Hematopoietic multipotent progenitor cell treated with erythropoietin and hydrocortisone succinate and interleukin-3 and kit ligand, for 8 days (in vitro differentiated cells): ENCODE measurements around the gene OR10K2.
"Not testable (repeated sequence)": the region's sequence is repeated elsewhere in the genome, so short reads cannot be mapped to it uniquely, and the experiment has no call there.

ENCODE experiments used
- DNase-seq: peaks from one replicate; pipeline ENCODE4 v3.0.0-alpha.2; 2015

Gene OR10K2

GRCh38 chr1:158426137-158426536 lies at the start of gene OR10K2:
OR10K2 (minus strand) TSS chr1:158426237; CDS start chr1:158420866, 5,371 bp downstream.
- no peak for DNase-seq

DNA sequence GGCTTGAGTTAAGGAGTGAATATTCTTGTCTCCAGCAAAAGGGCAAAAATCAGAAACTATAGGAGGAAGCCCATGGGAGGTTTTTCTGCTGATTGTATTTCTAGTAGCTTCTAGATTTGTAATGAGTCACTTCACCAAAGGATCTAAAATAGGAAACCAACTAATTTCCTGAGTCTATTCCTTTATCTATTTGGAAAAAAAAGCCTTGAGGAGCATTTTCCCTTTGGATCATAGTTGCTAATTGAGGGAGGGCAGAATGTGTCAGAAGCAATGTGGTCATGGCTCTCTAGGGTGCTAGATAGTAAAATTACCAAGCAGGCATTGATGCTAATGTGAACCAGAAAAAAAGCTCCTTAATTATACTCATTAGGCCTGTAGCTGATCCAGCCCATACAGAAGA lies 45.9 kb upstream of the OR10K2 start, which contains the start of gene OR10R2:
TSS of gene OR10R2 (plus strand) at position 301 of the 400 bp plus-strand sequence. CDS start 106 bp downstream, outside the sequence.
- no peak for DNase-seq

GRCh38 chr1:158461534-158461933 lies 35.5 kb upstream of the OR10K2 start, which contains the start of gene OR10K1:
OR10K1 (plus strand) TSS chr1:158461834; CDS start chr1:158465562, 3,728 bp downstream.
- DNase-seq, result no peak

- DNase-seq, result no peak
These were observed 32.2 kb upstream of the OR10K2 start for GRCh38 chr1:158458263-158458662.

GRCh38 chr1:158457246-158457645 lies 31.2 kb upstream of the OR10K2 start:
- DNase-seq, result no peak

GRCh38 chr1:158454537-158454936 lies 28.5 kb upstream of the OR10K2 start:
- DNase-seq, result no peak

DNA sequence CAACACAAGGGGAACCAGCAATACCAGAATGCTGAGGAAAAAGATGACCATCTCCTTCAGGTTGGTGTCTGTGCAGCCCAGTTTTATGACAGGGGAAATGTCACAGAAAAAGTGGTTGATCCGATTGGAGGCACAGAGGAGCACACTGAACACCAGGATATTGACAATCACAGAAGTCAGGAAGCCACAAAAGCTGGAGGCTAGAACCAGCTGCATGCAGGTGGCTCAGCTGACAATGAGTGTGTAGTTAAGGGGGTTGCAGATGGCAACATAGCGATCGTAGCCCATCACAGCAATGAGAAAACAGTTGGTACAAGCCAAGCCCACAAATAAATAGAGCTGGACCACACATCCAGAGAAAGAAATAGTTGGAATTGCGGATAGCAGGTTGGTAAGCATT lies 19.3 kb upstream of the OR10K2 start:
- no peak for DNase-seq

- DNase-seq, result no peak
These were observed 8.7 kb upstream of the OR10K2 start for GRCh38 chr1:158434741-158435140.

GRCh38 chr1:158430163-158430562 lies 4.1 kb upstream of the OR10K2 start:
- DNase-seq, result not testable (repeated sequence)

GRCh38 chr1:158425027-158425426 lies 1.0 kb downstream of the OR10K2 start:
- no peak for DNase-seq

DNA sequence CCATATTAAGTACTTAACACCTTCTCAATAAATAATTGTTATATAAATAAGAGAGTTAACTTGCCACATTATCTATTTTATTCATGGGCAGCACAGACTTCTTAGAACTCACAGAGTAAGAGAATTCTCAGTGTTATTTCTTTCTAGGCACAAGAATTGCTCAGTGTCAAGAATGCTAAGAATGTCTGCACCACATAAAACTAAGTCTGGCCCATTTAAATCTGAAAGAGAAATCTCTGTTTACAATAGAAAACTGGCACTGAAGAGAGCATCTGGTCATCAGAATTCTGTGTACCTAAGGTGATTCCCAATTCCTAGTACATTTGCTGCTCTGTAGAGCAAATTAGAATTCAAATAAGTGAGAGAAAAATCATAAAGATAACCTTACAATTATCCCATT lies 3.8 kb downstream of the OR10K2 start:
- no peak for DNase-seq

DNA sequence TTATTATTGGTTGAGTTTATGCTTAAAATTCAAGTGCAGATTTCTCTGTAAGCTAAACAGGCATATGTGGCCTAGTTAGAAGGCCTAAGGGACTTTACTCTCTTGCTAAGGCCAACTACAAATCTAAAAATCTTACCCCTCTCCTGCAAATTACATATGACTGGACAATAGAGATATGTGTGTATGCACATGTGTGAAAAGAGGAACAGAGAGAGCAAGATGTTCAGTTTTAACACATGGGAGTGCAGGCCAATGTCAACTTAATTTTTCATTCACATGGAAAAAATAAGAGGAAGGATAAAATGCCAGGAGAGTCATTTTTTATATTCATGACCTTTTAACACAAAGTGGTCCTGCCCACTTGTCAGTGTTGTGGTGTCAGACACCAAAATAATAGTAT lies 8.5 kb downstream of the OR10K2 start:
- no peak for DNase-seq

DNA sequence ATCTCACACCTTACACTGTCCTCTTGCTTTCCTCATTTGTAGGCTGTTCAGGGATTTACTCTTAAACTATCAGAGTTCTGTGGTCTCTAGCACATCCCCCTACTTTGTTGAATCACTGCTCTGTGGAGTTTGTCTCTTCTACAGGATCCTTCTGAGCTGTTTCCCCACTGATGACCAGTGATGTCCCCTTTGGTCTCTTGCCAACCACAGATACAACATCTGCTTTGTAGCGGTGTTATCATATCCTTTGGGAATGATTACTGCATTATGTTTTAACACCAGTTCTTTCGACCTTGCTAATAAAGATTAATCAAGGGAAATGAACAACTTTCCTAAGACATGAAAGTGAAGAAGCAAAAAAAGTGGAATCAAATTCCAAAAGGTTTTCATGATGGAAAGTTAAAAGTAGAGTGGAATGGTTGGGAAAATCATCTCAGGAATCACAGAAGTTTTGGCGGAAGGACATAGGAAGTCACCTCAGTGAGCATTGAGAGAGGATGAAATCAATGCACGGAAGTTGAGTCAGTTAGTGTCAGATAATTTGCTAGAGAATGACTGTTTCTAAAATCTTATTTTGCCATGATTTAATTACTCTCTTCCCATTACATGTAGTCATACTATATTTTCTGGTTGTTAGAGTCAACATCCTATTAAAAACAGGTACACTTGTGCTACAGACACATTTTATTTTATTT lies 11.2 kb downstream of the OR10K2 start:
- DNase-seq, result no peak

DNA sequence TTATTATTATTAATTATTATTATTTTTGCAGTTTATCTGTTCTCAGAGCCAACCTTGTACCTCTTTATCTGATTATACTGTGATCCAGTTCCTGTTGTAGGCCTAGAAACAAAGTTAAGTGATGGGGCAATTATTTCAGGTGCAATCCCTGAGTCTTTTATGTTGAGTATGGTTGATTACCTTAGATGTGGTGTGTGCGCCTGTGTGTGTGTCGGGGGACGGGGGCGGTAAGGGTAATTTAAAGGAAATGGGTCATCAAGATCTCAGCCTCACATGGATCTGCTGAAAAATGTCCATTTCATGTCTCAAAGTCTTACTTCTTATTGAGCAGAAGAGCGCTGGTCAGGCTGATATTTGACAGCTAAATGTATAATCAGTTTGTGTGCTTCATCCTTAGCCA lies 18.9 kb downstream of the OR10K2 start:
- no peak for DNase-seq

DNA sequence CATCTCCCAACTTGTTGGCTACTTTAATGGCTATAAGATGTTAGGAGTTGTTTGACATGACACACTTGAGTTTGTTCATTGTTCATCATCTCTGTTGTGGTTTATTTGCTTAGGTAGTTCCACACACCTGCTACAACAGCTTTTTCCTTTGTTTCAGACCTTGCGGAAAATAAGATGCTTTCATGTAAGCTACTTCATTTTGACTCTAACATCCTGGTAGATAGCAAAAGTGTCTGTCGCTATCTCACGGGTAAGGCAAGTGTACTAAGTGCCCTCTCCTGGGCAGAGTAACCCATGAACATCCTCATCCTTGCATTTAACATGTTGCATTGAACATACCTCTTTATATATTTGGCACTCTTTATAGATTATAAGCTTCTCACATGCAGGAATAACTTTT lies 25.2 kb downstream of the OR10K2 start:
- no peak for DNase-seq

DNA sequence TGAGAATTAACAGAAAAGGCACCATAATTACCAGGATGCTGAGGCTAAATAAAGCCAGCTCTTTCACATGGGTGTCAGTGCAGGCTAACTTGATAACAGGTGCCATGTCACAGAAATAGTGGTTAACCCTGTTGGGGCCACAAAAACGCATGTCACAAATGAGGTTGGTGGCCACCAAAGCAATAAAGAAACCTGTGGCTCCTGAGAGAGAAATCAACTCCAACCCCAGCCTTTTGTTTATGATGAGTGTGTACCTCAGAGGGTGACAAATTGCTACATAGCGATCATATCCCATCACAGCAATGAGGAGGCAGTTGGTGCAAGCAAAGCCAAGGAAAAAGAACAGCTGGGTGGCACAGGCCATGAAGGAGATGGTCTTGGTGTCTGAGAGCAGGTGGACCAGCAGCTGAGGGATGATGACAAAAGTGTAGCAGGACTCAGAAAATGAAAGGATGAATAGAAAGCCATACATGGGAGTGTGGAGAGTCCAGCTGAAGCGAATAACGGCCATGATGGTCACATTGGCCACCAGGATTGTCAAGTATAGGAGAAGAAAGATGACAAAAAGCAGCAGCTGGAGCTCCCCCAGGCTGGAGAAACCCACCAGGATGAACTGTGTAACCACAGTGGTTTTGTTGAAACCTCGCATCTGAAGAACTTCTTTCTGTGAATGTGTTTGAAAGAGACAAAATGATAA lies 27.1 kb downstream of the OR10K2 start, which contains the start of gene OR10T2:
TSS of gene OR10T2 (minus strand) at position 649 of the 697 bp plus-strand sequence. CDS start at position 649, 0 bp downstream.
- no peak for DNase-seq

GRCh38 chr1:158396646-158397045 lies 29.4 kb downstream of the OR10K2 start:
- no peak for DNase-seq

- no peak for DNase-seq
These were observed 32.6 kb downstream of the OR10K2 start for GRCh38 chr1:158393476-158393875.

- no peak for DNase-seq
These were observed 34.9 kb downstream of the OR10K2 start for GRCh38 chr1:158391099-158391498.

- DNase-seq, result no peak
These were observed 35.7 kb downstream of the OR10K2 start for GRCh38 chr1:158390331-158390730.

DNA sequence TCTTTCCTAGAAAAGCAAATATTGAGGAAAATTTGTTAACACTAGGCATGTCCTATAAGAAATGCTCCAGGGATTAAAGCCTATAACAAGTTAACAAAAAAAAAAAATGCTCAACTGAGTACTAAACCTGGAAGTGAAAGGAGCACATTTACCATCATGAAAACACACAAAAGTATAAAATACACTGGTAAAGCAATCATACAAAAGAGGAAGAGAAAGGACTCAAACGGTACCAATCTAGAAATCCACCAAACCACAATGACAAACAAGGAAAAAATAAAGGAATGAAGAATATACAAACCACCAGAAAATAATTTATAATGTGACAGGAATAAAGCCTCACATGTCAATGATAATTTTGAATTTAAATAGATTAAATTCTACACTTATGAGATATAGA lies 51.2 kb downstream of the OR10K2 start:
- DNase-seq, result no peak

GRCh38 chr1:158374101-158374500 lies 51.9 kb downstream of the OR10K2 start:
- DNase-seq, result not testable (repeated sequence)

DNA sequence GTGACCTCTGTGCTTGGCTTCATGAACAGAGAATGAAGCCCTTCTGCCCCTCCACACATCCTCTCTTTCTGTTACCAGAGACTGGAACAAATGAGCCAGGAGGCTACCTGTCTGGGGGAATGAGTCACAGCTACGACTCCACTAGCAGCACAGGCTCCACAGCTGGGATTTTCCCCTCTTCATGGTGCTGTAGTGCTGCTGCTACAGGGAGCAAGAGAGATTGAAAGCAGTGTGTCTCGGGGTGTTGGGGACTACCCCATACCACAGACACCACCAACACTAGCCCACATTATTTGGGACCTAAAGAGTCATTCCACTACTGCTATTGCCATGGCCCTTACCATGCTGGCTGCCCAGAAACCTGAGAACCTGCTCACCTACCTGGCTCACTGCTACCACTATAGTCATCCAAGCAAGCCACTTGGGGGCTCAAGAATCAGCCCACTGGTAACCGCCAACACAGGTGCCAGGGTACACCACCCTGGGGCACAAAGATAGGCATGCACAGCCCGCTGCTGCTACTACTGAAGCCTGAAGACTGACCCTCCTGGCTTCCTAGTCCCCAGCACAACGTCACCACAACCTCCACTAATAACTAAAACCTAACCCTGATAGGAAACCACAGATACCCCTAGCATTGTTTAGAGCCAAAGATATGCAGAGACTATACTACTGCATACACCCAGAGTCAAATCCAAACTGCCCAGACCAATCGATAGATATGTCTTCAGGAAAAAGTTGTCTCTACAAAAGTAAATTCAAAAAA lies 54.7 kb downstream of the OR10K2 start:
- no peak for DNase-seq
